ENCODE data around the gene CADPS.

DNA sequence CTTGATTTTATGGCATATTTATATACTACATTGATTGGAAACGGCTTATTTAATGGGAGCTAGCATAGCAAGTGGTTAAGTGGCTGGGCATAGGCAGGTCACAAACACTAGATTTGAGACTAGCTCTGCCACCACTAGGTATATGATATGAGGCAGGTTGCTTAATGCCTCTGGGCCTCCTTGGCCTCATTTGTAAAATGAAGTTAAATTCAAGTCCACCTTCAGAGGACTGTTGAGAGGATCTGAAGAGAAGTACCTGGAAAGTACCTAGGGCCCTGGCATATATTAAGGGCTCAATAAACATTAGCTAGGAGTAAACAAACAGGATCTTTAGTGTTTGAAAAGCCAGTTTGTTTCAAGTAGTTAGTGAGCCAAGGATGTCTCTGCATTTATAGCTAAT is 335.5 kb downstream of the CADPS start:
- TF ChIP-seq, protein P1, sequence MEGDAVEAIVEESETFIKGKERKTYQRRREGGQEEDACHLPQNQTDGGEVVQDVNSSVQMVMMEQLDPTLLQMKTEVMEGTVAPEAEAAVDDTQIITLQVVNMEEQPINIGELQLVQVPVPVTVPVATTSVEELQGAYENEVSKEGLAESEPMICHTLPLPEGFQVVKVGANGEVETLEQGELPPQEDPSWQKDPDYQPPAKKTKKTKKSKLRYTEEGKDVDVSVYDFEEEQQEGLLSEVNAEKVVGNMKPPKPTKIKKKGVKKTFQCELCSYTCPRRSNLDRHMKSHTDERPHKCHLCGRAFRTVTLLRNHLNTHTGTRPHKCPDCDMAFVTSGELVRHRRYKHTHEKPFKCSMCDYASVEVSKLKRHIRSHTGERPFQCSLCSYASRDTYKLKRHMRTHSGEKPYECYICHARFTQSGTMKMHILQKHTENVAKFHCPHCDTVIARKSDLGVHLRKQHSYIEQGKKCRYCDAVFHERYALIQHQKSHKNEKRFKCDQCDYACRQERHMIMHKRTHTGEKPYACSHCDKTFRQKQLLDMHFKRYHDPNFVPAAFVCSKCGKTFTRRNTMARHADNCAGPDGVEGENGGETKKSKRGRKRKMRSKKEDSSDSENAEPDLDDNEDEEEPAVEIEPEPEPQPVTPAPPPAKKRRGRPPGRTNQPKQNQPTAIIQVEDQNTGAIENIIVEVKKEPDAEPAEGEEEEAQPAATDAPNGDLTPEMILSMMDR (conservative IDR thresholded peaks at IDR 0.05; ENCODE audit: low read length), result no peak
- no peak for TF ChIP-seq EZH2phosphoT487 (IDR thresholded peaks at IDR 0.05; ENCODE audit: borderline replicate concordance)

Measured in Loucy (cell line).